ENCODE measurements around the gene PLAA.

DNA sequence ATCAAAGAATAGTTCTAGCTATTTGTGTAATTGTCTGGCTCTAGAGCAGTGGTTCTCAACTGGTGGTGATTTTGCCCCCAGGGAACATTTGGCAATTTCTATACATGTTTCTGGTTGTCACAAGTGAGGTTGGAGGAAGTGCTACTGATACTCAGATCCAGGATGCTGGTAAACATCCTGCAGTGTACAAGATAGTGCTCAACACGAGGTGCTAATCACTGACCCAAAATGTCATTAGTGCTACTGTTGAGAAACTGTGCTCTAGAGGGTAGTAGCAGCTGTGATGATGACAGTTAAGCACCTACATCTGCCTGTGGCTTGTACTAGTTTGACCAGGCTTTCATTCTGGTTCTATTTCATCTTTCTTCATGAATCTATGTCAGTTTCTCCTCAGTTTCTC, 36.3 kb upstream of the PLAA start:
- no peak for TF ChIP-seq EZH2 (IDR thresholded peaks at IDR 0.05; ENCODE audit: insufficient read depth, low read length)
- TF ChIP-seq, protein P1, sequence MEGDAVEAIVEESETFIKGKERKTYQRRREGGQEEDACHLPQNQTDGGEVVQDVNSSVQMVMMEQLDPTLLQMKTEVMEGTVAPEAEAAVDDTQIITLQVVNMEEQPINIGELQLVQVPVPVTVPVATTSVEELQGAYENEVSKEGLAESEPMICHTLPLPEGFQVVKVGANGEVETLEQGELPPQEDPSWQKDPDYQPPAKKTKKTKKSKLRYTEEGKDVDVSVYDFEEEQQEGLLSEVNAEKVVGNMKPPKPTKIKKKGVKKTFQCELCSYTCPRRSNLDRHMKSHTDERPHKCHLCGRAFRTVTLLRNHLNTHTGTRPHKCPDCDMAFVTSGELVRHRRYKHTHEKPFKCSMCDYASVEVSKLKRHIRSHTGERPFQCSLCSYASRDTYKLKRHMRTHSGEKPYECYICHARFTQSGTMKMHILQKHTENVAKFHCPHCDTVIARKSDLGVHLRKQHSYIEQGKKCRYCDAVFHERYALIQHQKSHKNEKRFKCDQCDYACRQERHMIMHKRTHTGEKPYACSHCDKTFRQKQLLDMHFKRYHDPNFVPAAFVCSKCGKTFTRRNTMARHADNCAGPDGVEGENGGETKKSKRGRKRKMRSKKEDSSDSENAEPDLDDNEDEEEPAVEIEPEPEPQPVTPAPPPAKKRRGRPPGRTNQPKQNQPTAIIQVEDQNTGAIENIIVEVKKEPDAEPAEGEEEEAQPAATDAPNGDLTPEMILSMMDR (IDR thresholded peaks at IDR 0.05; ENCODE audit: insufficient read depth, low read depth, low read length) = no peak
